ENCODE data around the gene CD83. TPM values are rescaled to one million over a fixed set of nuclear protein-coding genes. Genes with fewer than 3 reads are reported as not detected.

The CD83 gene
- total and polyA plus RNA-seq, 2 donors (not counting 1 experiment from before 2014, with no cell fraction given): 320 to 332 TPM

GRCh38 chr6:14079433-14079832 lies 38.1 kb upstream of the CD83 start:
- Histone ChIP-seq H2AFZ (ENCODE audit: insufficient read depth, low read depth, low read length, poor library complexity, severe bottlenecking) (no peak overlapping the region), H3K9ac (ENCODE audit: low read length) (no peak overlapping the region), H3K79me2 (ENCODE audit: control insufficient read depth, insufficient read depth, low read length) (peaks cover 3% of the 10 kb centered on the region), H3K27ac (ENCODE audit: low read length in 2 of 2) (no peak overlapping the region), H3K9me3 (ENCODE audit: control extremely low read depth in 1 of 3, control insufficient read depth in 2 of 3, insufficient read depth in 1 of 3, low read length in 2 of 3) (no peaks in the 10 kb centered on the region), H3K36me3 (replicated peaks in 1 of 2; ENCODE audit: control extremely low read depth in 1 of 2, control insufficient read depth in 1 of 2, extremely low read depth in 1 of 2, insufficient read depth in 2 of 2, low read length in 1 of 2) (no peaks in the 10 kb centered on the region), H3K4me2 (replicated peaks; ENCODE audit: low read depth, low read length, poor library complexity, severe bottlenecking) (no peak overlapping the region), H3K4me1 (ENCODE audit: control insufficient read depth in 2 of 2, insufficient read depth in 2 of 2, low read length in 2 of 2) (peaks cover 30 to 32% of the 10 kb centered on the region in 2 donors), H4K20me1 (ENCODE audit: control insufficient read depth, insufficient read depth, low read length, poor library complexity, severe bottlenecking) (no peaks in the 10 kb centered on the region), H3K27me3 (replicated peaks in 1 of 4; ENCODE audit: control extremely low read depth in 1 of 4, control insufficient read depth in 3 of 4, insufficient read depth in 4 of 4, low read length in 3 of 4) (no peaks in the 10 kb centered on the region), H3K4me3 (ENCODE audit: control extremely low read depth in 1 of 5, extremely low read depth in 1 of 5, insufficient read depth in 1 of 5, low read depth in 2 of 5, low read length in 4 of 5) (no peak overlapping the region)
- ChIA-PET POLR2A (interaction anchor here (1.8 kb wide), 1 partner anchor 14 kb away, joined by 7 read pairs; no protein-coding TSS in a partner anchor), CTCF (interaction anchor here (0.9 to 2.0 kb wide), 6 partner anchors 11 to 65 kb away, joined by 3 to 8 read pairs (median 5); no protein-coding TSS in a partner anchor)
- no peaks in the 10 kb centered on the region for H3K9me3 Mint-ChIP-seq (ENCODE audit: insufficient read depth)
- TF ChIP-seq EZH2 (IDR thresholded peaks at IDR 0.05; ENCODE audit: borderline replicate concordance, insufficient read depth, low read depth, low read length, poor library complexity, severe bottlenecking) (no peak), CTCF (IDR thresholded peaks at IDR 0.05) (no peak)
- DNase-seq: no peak
- ATAC-seq (ENCODE audit: low read depth): no peak
- no peaks in the 10 kb centered on the region for H3K27me3 Mint-ChIP-seq
- H3K4me3 Mint-ChIP-seq: no peak overlapping the region
- peak overlapping the region; percentile 26 for H3K27ac Mint-ChIP-seq
- peaks cover 66% of the 10 kb centered on the region for H3K4me1 Mint-ChIP-seq
- 60% methylated on average over 5 of the region's 5 CpGs for WGBS (ENCODE audit: insufficient coverage)
- intact Hi-C loops (cut with micrococcal nuclease): no loop called here

GRCh38 chr6:14079971-14080370 lies 37.6 kb upstream of the CD83 start:
- ATAC-seq (ENCODE audit: low read depth) (no peak), DNase-seq (no peak)
- intact Hi-C loops (cut with micrococcal nuclease): no loop called here
- no peak overlapping the region for H3K4me2 ChIP-seq (replicated peaks; ENCODE audit: low read depth, low read length, poor library complexity, severe bottlenecking)
- no peak overlapping the region for H3K27ac ChIP-seq (ENCODE audit: low read length in 2 of 2)
- CTCF ChIA-PET: interaction anchor here (0.9 to 2.0 kb wide), 6 partner anchors 11 to 64 kb away, joined by 3 to 8 read pairs (median 5); no protein-coding TSS in a partner anchor
- no peak overlapping the region for H3K27ac Mint-ChIP-seq
- no peaks in the 10 kb centered on the region for H4K20me1 ChIP-seq (ENCODE audit: control insufficient read depth, insufficient read depth, low read length, poor library complexity, severe bottlenecking)
- H3K4me1 ChIP-seq (ENCODE audit: control insufficient read depth in 2 of 2, insufficient read depth in 2 of 2, low read length in 2 of 2): peaks cover 30 to 32% of the 10 kb centered on the region in 2 donors
- no peaks in the 10 kb centered on the region for H3K36me3 ChIP-seq (replicated peaks in 1 of 2; ENCODE audit: control extremely low read depth in 1 of 2, control insufficient read depth in 1 of 2, extremely low read depth in 1 of 2, insufficient read depth in 2 of 2, low read length in 1 of 2)
- WGBS (ENCODE audit: insufficient coverage): 100% methylated on average over 2 of the region's 3 CpGs
- H3K9ac ChIP-seq (ENCODE audit: low read length): no peak overlapping the region
- H3K9me3 Mint-ChIP-seq (ENCODE audit: insufficient read depth): no peaks in the 10 kb centered on the region
- no peak overlapping the region for H3K4me3 ChIP-seq (ENCODE audit: control extremely low read depth in 1 of 5, extremely low read depth in 1 of 5, insufficient read depth in 1 of 5, low read depth in 2 of 5, low read length in 4 of 5)
- H2AFZ ChIP-seq (ENCODE audit: insufficient read depth, low read depth, low read length, poor library complexity, severe bottlenecking): no peak overlapping the region
- peaks cover 66% of the 10 kb centered on the region for H3K4me1 Mint-ChIP-seq
- no peaks in the 10 kb centered on the region for H3K27me3 ChIP-seq (replicated peaks in 1 of 4; ENCODE audit: control extremely low read depth in 1 of 4, control insufficient read depth in 3 of 4, insufficient read depth in 4 of 4, low read length in 3 of 4)
- POLR2A ChIA-PET: interaction anchor here (0.6 to 1.8 kb wide), 3 partner anchors 8 to 27 kb away, joined by 3 to 7 read pairs (median 5); no protein-coding TSS in a partner anchor
- TF ChIP-seq EZH2 (IDR thresholded peaks at IDR 0.05; ENCODE audit: borderline replicate concordance, insufficient read depth, low read depth, low read length, poor library complexity, severe bottlenecking): no peak
- no peak for TF ChIP-seq CTCF (IDR thresholded peaks at IDR 0.05)
- H3K9me3 ChIP-seq (ENCODE audit: control extremely low read depth in 1 of 3, control insufficient read depth in 2 of 3, insufficient read depth in 1 of 3, low read length in 2 of 3): no peaks in the 10 kb centered on the region
- no peaks in the 10 kb centered on the region for H3K27me3 Mint-ChIP-seq
- no peak overlapping the region for H3K4me3 Mint-ChIP-seq
- H3K79me2 ChIP-seq (ENCODE audit: control insufficient read depth, insufficient read depth, low read length): peaks cover under 1% of the 10 kb centered on the region

Data from B cell (primary cell).